Keratinocyte (primary cell): ENCODE data around the gene ADPRH. TPM values are rescaled to one million over a fixed set of nuclear protein-coding genes. Genes with fewer than 3 reads are reported as not detected.

Experiments
- DNase-seq: peaks from one replicate; pipeline ENCODE4 v3.0.0-alpha.2; 2011; ENCODE audit warnings: low read depth, missing footprints, low spot score
- FAIRE-seq: peaks from 2 replicates; lab custom pipeline; 2011; peaks lifted over from hg19 to GRCh38; lab: Jason Lieb, UNC
- H2AFZ ChIP-seq: 2 replicates; pipeline ENCODE4 v1.6.0; 2012; ENCODE audit warnings: low read length, control low read depth, inconsistent platforms; ENCODE audit not compliant: control insufficient read depth
- H3K27ac ChIP-seq: 2 replicates; pipeline ENCODE4 v1.5.1; 2011; ENCODE audit warnings: low read length; ENCODE audit not compliant: control insufficient read depth, insufficient read depth
- H3K27me3 ChIP-seq: 3 replicates; pipeline ENCODE4 v1.6.0; 2011; ENCODE audit warnings: low read length; ENCODE audit not compliant: control insufficient read depth, insufficient read depth; ENCODE audit errors: extremely low read depth
- H3K36me3 ChIP-seq, 2 experiments: 2 replicates in 1 of 2; 3 replicates in 1 of 2; pipeline ENCODE4 v1.5.1; 2011; ENCODE audit warnings: low read length in 2 of 2, mild to moderate bottlenecking in 1 of 2; ENCODE audit not compliant: control insufficient read depth in 2 of 2, insufficient read depth in 2 of 2; ENCODE audit errors: extremely low read depth in 1 of 2
- H3K4me1 ChIP-seq: 3 replicates; pipeline ENCODE4 v1.5.1; 2011; ENCODE audit warnings: low read length; ENCODE audit not compliant: control insufficient read depth, insufficient read depth; ENCODE audit errors: extremely low read depth
- H3K4me2 ChIP-seq: 3 replicates; pipeline ENCODE4 v1.6.0; 2011; ENCODE audit warnings: low read depth, low read length; ENCODE audit not compliant: control insufficient read depth, insufficient read depth; ENCODE audit errors: extremely low read depth
- H3K4me3 ChIP-seq, 3 experiments: fragments of 200-600 bp in 1 of 3; sonication (generic) in 1 of 3; 2 replicates in 2 of 3; 3 replicates in 1 of 3; pipeline ENCODE4 v1.5.1; 2011 to 2016; ENCODE audit warnings: low read length in 3 of 3, mild to moderate bottlenecking in 3 of 3, control low read depth in 2 of 3, inconsistent platforms in 1 of 3, low read depth in 1 of 3, mixed read lengths in 1 of 3, mixed run types in 1 of 3, moderate library complexity in 1 of 3; ENCODE audit not compliant: control insufficient read depth in 2 of 3, insufficient read depth in 2 of 3; ENCODE audit errors: extremely low read depth in 1 of 3
- H3K79me2 ChIP-seq: 2 replicates; pipeline ENCODE4 v1.6.0; 2012; ENCODE audit warnings: low read length; ENCODE audit not compliant: control insufficient read depth, insufficient read depth
- H3K9ac ChIP-seq: 3 replicates; pipeline ENCODE4 v1.6.0; 2011; ENCODE audit warnings: low read length; ENCODE audit not compliant: control insufficient read depth, insufficient read depth; ENCODE audit errors: extremely low read depth
- H3K9me1 ChIP-seq: 3 replicates; pipeline ENCODE4 v1.6.0; 2011; ENCODE audit warnings: low read length; ENCODE audit not compliant: control insufficient read depth, insufficient read depth; ENCODE audit errors: extremely low read depth
- H3K9me3 ChIP-seq: 2 replicates; pipeline ENCODE4 v1.5.1; 2012; ENCODE audit warnings: low read depth, low read length; ENCODE audit not compliant: control insufficient read depth
- H4K20me1 ChIP-seq: 3 replicates; pipeline ENCODE4 v1.6.0; 2011; ENCODE audit warnings: low read length; ENCODE audit not compliant: control insufficient read depth, insufficient read depth; ENCODE audit errors: extremely low read depth
- EZH2 ChIP-seq: IDR thresholded peaks from one replicate; pipeline ENCODE4 v1.6.1; 2012; ENCODE audit warnings: inconsistent platforms, mild to moderate bottlenecking, low read length, moderate library complexity
- dilution Hi-C: fragments of 300-500 bp; cut with MboI; formaldehyde crosslinking; loops from one replicate; pipeline ENCODE4 v1.7.0; 2020; ENCODE audit warnings: low sequenced_read_pairs; ENCODE audit not compliant: extremely low pct_ligation_motif_present
- polyA plus RNA-seq, 5 experiments: library from polyadenylated mRNA; depleted of rRNA in 3 of 5; stranded (reverse) in 3 of 5; stranded (forward) in 1 of 5; unstranded in 1 of 5; fragments of >200 nt; gene quantifications; 1 replicate in 1 of 5; 2 replicates in 3 of 5; 3 replicates in 1 of 5; pipeline versions ENCODE4 v1.2.1 to v1.2.3, GENCODE V29; 2011 to 2012; ENCODE audit warnings: missing spikeins in 2 of 5, low read depth in 1 of 5, low replicate concordance in 1 of 5
- TF ChIP-seq, protein P1 (sequence below), 3 experiments: IDR thresholded peaks in 1 of 3; conservative IDR thresholded peaks in 1 of 3; optimal IDR thresholded peaks in 1 of 3; 2 replicates in 2 of 3; 3 replicates in 1 of 3; pipeline versions ENCODE3 to v1.5.1; 2011; ENCODE audit warnings: low read length in 3 of 3, mild to moderate bottlenecking in 3 of 3, moderate library complexity in 2 of 3, control low read depth in 1 of 3, inconsistent platforms in 1 of 3; ENCODE audit not compliant: insufficient read depth in 2 of 3; ENCODE audit errors: extremely low read depth in 1 of 3

Gene ADPRH
- polyA plus RNA-seq, 1 donor (not counting 4 experiments of a cell fraction or from before 2014, with no cell fraction given): 0.39 TPM

DNA sequence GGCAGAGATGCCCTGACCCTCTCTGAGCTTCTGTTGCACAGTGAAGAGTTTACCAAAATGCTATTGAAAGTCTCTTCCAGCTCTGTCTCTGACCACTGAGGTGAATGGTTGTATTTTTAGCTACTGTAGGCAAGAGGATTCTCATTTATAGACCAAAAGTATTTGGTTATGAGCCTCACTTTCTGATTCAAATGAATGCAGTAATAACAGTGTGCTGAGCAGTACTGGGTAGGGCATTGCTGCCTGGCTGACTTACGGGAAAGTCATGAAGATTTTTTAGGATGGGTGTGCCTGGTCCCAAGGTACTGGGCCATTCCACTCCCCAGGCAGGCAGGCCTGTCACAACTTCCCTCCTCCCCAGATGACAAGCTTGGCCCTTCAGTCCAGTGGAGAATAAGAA is 33.9 kb downstream of the ADPRH start:
- DNase-seq (no peak), FAIRE-seq (no peak)
- dilution Hi-C loops: no loop called here
- Histone ChIP-seq H3K9me3 (no peaks in the 10 kb centered on the region), H3K27me3 (peaks cover 13% of the 10 kb centered on the region), H3K27ac (no peak overlapping the region), H3K79me2 (no peaks in the 10 kb centered on the region), H3K4me1 (no peaks in the 10 kb centered on the region), H2AFZ (no peak overlapping the region), H4K20me1 (no peaks in the 10 kb centered on the region), H3K9ac (no peak overlapping the region), H3K36me3 (no peaks in the 10 kb centered on the region), H3K4me2 (no peak overlapping the region), H3K9me1 (no peaks in the 10 kb centered on the region), H3K4me3 (no peak overlapping the region)
- TF ChIP-seq, protein P1, sequence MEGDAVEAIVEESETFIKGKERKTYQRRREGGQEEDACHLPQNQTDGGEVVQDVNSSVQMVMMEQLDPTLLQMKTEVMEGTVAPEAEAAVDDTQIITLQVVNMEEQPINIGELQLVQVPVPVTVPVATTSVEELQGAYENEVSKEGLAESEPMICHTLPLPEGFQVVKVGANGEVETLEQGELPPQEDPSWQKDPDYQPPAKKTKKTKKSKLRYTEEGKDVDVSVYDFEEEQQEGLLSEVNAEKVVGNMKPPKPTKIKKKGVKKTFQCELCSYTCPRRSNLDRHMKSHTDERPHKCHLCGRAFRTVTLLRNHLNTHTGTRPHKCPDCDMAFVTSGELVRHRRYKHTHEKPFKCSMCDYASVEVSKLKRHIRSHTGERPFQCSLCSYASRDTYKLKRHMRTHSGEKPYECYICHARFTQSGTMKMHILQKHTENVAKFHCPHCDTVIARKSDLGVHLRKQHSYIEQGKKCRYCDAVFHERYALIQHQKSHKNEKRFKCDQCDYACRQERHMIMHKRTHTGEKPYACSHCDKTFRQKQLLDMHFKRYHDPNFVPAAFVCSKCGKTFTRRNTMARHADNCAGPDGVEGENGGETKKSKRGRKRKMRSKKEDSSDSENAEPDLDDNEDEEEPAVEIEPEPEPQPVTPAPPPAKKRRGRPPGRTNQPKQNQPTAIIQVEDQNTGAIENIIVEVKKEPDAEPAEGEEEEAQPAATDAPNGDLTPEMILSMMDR (optimal IDR thresholded peaks at IDR 0.05 in 1 of 3, IDR thresholded peaks at IDR 0.05 in 1 of 3, conservative IDR thresholded peaks at IDR 0.05 in 1 of 3; ENCODE audit: extremely low read depth in 1 of 3, insufficient read depth in 2 of 3, low read length in 3 of 3): no peak
- no peak for TF ChIP-seq EZH2

GRCh38 chr3:119613872-119614271 is 34.6 kb downstream of the ADPRH start:
- H3K9me3 ChIP-seq: no peaks in the 10 kb centered on the region
- H3K4me1 ChIP-seq: no peaks in the 10 kb centered on the region
- H3K79me2 ChIP-seq: no peaks in the 10 kb centered on the region
- H3K27ac ChIP-seq: no peak overlapping the region
- H3K27me3 ChIP-seq: peaks cover 7% of the 10 kb centered on the region
- no peak for FAIRE-seq
- TF ChIP-seq, protein P1 (optimal IDR thresholded peaks at IDR 0.05 in 1 of 3, IDR thresholded peaks at IDR 0.05 in 1 of 3, conservative IDR thresholded peaks at IDR 0.05 in 1 of 3; ENCODE audit: extremely low read depth in 1 of 3, insufficient read depth in 2 of 3, low read length in 3 of 3): no peak
- TF ChIP-seq EZH2: no peak
- no peak overlapping the region for H2AFZ ChIP-seq
- H3K4me2 ChIP-seq: no peak overlapping the region
- no peak overlapping the region for H3K9ac ChIP-seq
- no peaks in the 10 kb centered on the region for H3K36me3 ChIP-seq
- H4K20me1 ChIP-seq: no peaks in the 10 kb centered on the region
- no peaks in the 10 kb centered on the region for H3K9me1 ChIP-seq
- no peak for DNase-seq
- H3K4me3 ChIP-seq: no peak overlapping the region
- dilution Hi-C loops: no loop called here
